DND-41 (cell line): ENCODE data around the gene SLC38A11.
"Not testable (repeated sequence)": the region's sequence is repeated elsewhere in the genome, so short reads cannot be mapped to it uniquely, and the experiment has no call there.

Experiments
- EZH2 ChIP-seq: IDR thresholded peaks from 3 replicates; pipeline ENCODE4 v1.6.1; 2012; ENCODE audit warnings: borderline replicate concordance, low read depth, mild to moderate bottlenecking, moderate library complexity, low read length, inconsistent platforms; ENCODE audit not compliant: severe bottlenecking
- TF ChIP-seq, protein P1 (sequence below): IDR thresholded peaks from 2 replicates; pipeline ENCODE4 v1.5.1; 2012; ENCODE audit warnings: borderline replicate concordance, low read length, moderate library complexity, mild to moderate bottlenecking; ENCODE audit not compliant: poor library complexity, severe bottlenecking; ENCODE audit errors: extremely low read depth

- TF ChIP-seq, protein P1, sequence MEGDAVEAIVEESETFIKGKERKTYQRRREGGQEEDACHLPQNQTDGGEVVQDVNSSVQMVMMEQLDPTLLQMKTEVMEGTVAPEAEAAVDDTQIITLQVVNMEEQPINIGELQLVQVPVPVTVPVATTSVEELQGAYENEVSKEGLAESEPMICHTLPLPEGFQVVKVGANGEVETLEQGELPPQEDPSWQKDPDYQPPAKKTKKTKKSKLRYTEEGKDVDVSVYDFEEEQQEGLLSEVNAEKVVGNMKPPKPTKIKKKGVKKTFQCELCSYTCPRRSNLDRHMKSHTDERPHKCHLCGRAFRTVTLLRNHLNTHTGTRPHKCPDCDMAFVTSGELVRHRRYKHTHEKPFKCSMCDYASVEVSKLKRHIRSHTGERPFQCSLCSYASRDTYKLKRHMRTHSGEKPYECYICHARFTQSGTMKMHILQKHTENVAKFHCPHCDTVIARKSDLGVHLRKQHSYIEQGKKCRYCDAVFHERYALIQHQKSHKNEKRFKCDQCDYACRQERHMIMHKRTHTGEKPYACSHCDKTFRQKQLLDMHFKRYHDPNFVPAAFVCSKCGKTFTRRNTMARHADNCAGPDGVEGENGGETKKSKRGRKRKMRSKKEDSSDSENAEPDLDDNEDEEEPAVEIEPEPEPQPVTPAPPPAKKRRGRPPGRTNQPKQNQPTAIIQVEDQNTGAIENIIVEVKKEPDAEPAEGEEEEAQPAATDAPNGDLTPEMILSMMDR = not testable (repeated sequence)
- not testable (repeated sequence) for TF ChIP-seq EZH2
Measured at GRCh38 chr2:164866381-164866780, 88.9 kb downstream of the SLC38A11 start.
